ENCODE results near the gene ARHGAP19. TPM values are rescaled to one million over a fixed set of nuclear protein-coding genes. Genes with fewer than 3 reads are reported as not detected.

ARHGAP19 gene
- polyA plus RNA-seq, 1 donor from 2014 or later, result 5.2 TPM

DNA sequence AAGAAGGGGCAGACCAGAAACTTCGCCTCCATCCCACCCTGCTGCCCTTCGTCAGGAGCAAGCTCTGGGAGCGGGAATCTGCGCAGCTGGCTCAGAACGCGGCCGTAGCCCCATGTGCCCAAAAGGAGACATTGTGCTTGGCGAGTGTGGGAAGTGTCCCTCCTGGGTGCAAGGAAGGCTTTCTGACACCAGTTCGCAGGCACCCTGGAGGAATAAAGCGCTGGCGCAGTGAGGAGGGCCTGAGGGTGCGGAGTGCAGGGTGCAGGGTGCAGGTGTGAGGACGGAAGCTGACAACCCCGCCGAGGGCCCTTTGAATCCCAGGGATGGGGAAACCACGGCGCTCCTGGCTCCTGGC lies 107.5 kb downstream of the ARHGAP19 start:
- no peaks in the 10 kb centered on the region for H3K79me2 ChIP-seq (replicated peaks; ENCODE audit: insufficient read depth, low read length)
- H3K27me3 ChIP-seq (ENCODE audit: insufficient read depth, low read depth, low read length), result peaks cover 34% of the 10 kb centered on the region
- no peaks in the 10 kb centered on the region for H3F3A ChIP-seq (ENCODE audit: insufficient read depth, low read length, poor library complexity, severe bottlenecking)
- H3K9me2 ChIP-seq (ENCODE audit: insufficient read depth, low read length), result no peaks in the 10 kb centered on the region
- peak overlapping the region; percentile 58 for H3K9ac ChIP-seq (ENCODE audit: low read length)
- H3K27ac ChIP-seq (ENCODE audit: low read length), result no peak overlapping the region
- no peaks in the 10 kb centered on the region for H3K9me3 ChIP-seq (ENCODE audit: low read length)
- peak overlapping the region; percentile 50 for H3K4me2 ChIP-seq (ENCODE audit: low read length)
- H3K36me3 ChIP-seq (ENCODE audit: insufficient read depth, low read length), result no peaks in the 10 kb centered on the region
- peak overlapping the region; percentile 82 for H3K4me3 ChIP-seq (ENCODE audit: low read length)
- no peak for TF ChIP-seq EZH2 (IDR thresholded peaks at IDR 0.05; ENCODE audit: borderline replicate concordance, insufficient read depth, low read length, poor library complexity, severe bottlenecking)
- no peak for TF ChIP-seq SMC3 (conservative IDR thresholded peaks at IDR 0.05; ENCODE audit: poor library complexity)
- no peak for TF ChIP-seq POLR2AphosphoS5 (IDR thresholded peaks at IDR 0.05)
- TF ChIP-seq RAD21 (conservative IDR thresholded peaks at IDR 0.05), result no peak
- no peak for TF ChIP-seq MXI1 (conservative IDR thresholded peaks at IDR 0.05; ENCODE audit: poor library complexity, severe bottlenecking)
- TF ChIP-seq, protein P1, sequence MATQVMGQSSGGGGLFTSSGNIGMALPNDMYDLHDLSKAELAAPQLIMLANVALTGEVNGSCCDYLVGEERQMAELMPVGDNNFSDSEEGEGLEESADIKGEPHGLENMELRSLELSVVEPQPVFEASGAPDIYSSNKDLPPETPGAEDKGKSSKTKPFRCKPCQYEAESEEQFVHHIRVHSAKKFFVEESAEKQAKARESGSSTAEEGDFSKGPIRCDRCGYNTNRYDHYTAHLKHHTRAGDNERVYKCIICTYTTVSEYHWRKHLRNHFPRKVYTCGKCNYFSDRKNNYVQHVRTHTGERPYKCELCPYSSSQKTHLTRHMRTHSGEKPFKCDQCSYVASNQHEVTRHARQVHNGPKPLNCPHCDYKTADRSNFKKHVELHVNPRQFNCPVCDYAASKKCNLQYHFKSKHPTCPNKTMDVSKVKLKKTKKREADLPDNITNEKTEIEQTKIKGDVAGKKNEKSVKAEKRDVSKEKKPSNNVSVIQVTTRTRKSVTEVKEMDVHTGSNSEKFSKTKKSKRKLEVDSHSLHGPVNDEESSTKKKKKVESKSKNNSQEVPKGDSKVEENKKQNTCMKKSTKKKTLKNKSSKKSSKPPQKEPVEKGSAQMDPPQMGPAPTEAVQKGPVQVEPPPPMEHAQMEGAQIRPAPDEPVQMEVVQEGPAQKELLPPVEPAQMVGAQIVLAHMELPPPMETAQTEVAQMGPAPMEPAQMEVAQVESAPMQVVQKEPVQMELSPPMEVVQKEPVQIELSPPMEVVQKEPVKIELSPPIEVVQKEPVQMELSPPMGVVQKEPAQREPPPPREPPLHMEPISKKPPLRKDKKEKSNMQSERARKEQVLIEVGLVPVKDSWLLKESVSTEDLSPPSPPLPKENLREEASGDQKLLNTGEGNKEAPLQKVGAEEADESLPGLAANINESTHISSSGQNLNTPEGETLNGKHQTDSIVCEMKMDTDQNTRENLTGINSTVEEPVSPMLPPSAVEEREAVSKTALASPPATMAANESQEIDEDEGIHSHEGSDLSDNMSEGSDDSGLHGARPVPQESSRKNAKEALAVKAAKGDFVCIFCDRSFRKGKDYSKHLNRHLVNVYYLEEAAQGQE (IDR thresholded peaks at IDR 0.05; ENCODE audit: borderline replicate concordance), result no peak
- no peak for TF ChIP-seq EP300 (conservative IDR thresholded peaks at IDR 0.05; ENCODE audit: poor library complexity, severe bottlenecking)
- no peak for TF ChIP-seq TAF1 (IDR thresholded peaks at IDR 0.05; ENCODE audit: low read depth)
- TF ChIP-seq, protein P2, sequence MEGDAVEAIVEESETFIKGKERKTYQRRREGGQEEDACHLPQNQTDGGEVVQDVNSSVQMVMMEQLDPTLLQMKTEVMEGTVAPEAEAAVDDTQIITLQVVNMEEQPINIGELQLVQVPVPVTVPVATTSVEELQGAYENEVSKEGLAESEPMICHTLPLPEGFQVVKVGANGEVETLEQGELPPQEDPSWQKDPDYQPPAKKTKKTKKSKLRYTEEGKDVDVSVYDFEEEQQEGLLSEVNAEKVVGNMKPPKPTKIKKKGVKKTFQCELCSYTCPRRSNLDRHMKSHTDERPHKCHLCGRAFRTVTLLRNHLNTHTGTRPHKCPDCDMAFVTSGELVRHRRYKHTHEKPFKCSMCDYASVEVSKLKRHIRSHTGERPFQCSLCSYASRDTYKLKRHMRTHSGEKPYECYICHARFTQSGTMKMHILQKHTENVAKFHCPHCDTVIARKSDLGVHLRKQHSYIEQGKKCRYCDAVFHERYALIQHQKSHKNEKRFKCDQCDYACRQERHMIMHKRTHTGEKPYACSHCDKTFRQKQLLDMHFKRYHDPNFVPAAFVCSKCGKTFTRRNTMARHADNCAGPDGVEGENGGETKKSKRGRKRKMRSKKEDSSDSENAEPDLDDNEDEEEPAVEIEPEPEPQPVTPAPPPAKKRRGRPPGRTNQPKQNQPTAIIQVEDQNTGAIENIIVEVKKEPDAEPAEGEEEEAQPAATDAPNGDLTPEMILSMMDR (IDR thresholded peaks at IDR 0.05; ENCODE audit: poor library complexity, severe bottlenecking), result no peak
- no peaks in the 10 kb centered on the region for H4K20me1 ChIP-seq (ENCODE audit: insufficient read depth)
- H2AFZ ChIP-seq (ENCODE audit: low read depth, low read length), result no peak overlapping the region

DNA sequence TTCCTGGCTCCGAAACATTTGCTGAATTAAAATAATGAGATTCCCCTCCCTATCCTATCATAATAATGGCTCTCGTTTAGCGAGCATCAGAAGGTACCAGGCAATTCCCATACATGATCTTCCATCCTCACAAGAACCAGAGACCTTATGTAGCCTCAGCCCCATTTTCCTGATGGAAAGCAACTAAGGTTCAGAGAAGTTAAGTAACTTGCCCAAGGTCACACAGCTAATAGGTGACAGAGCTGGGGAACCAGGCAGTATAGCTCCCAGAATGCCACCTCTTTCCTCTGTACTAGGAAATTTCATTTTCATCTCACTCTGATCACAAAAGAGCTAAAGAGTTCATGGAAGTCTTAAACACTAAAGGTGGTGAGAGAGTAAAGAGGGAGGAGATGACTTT lies 109.1 kb downstream of the ARHGAP19 start:
- no peak overlapping the region for H3K27ac ChIP-seq (ENCODE audit: low read length)
- no peaks in the 10 kb centered on the region for H3F3A ChIP-seq (ENCODE audit: insufficient read depth, low read length, poor library complexity, severe bottlenecking)
- no peaks in the 10 kb centered on the region for H3K9me3 ChIP-seq (ENCODE audit: low read length)
- H3K9ac ChIP-seq (ENCODE audit: low read length), result no peak overlapping the region
- H2AFZ ChIP-seq (ENCODE audit: low read depth, low read length), result no peak overlapping the region
- peak overlapping the region; percentile 82 for H3K4me3 ChIP-seq (ENCODE audit: low read length)
- no peaks in the 10 kb centered on the region for H3K9me2 ChIP-seq (ENCODE audit: insufficient read depth, low read length)
- TF ChIP-seq SMC3 (conservative IDR thresholded peaks at IDR 0.05; ENCODE audit: poor library complexity), result no peak
- no peak for TF ChIP-seq TAF1 (IDR thresholded peaks at IDR 0.05; ENCODE audit: low read depth)
- TF ChIP-seq, protein P2 (IDR thresholded peaks at IDR 0.05; ENCODE audit: poor library complexity, severe bottlenecking), result no peak
- no peak for TF ChIP-seq MXI1 (conservative IDR thresholded peaks at IDR 0.05; ENCODE audit: poor library complexity, severe bottlenecking)
- no peak for TF ChIP-seq EP300 (conservative IDR thresholded peaks at IDR 0.05; ENCODE audit: poor library complexity, severe bottlenecking)
- TF ChIP-seq RAD21 (conservative IDR thresholded peaks at IDR 0.05), result no peak
- TF ChIP-seq, protein P1 (IDR thresholded peaks at IDR 0.05; ENCODE audit: borderline replicate concordance), result no peak
- no peak for TF ChIP-seq EZH2 (IDR thresholded peaks at IDR 0.05; ENCODE audit: borderline replicate concordance, insufficient read depth, low read length, poor library complexity, severe bottlenecking)
- no peak for TF ChIP-seq POLR2AphosphoS5 (IDR thresholded peaks at IDR 0.05)
- H4K20me1 ChIP-seq (ENCODE audit: insufficient read depth), result no peaks in the 10 kb centered on the region
- H3K27me3 ChIP-seq (ENCODE audit: insufficient read depth, low read depth, low read length), result peaks cover 40% of the 10 kb centered on the region
- H3K79me2 ChIP-seq (replicated peaks; ENCODE audit: insufficient read depth, low read length), result no peaks in the 10 kb centered on the region
- H3K36me3 ChIP-seq (ENCODE audit: insufficient read depth, low read length), result no peaks in the 10 kb centered on the region
- H3K4me2 ChIP-seq (ENCODE audit: low read length), result no peak overlapping the region

Data from neural cell (in vitro differentiated cells).